DND-41 (cell line): ENCODE results near the gene HCCS.

Experiments
- ATAC-seq: fragments of 200-7000 bp; cut with Tn5 transposase; 3 replicates; pipeline ENCODE4 v1.9.1; 2021; ENCODE audit warnings: low read depth; ENCODE audit not compliant: insufficient read depth
- DNase-seq: peaks from one replicate; pipeline ENCODE4 v3.0.0-alpha.2; 2020
- H2AFZ ChIP-seq: 2 replicates; pipeline ENCODE4 v1.6.0; 2012; ENCODE audit warnings: low read depth, low read length
- H3K27ac ChIP-seq: 2 replicates; pipeline ENCODE4 v1.5.1; 2012; ENCODE audit warnings: low read length, inconsistent platforms
- H3K27me3 ChIP-seq: fragments of 200-600 bp; sonication (generic); 2 replicates; pipeline ENCODE4 v1.6.0; 2012; ENCODE audit warnings: low read length, mild to moderate bottlenecking, inconsistent platforms; ENCODE audit not compliant: insufficient read depth, poor library complexity
- H3K36me3 ChIP-seq: 2 replicates; pipeline ENCODE4 v1.5.1; 2012; ENCODE audit warnings: low read length, inconsistent platforms; ENCODE audit not compliant: insufficient read depth
- H3K4me1 ChIP-seq: 2 replicates; pipeline ENCODE4 v1.5.1; 2012; ENCODE audit warnings: mild to moderate bottlenecking, low read length; ENCODE audit not compliant: insufficient read depth
- H3K4me2 ChIP-seq: 2 replicates; pipeline ENCODE4 v1.6.0; 2012; ENCODE audit warnings: mild to moderate bottlenecking, moderate library complexity, low read length, inconsistent platforms; ENCODE audit not compliant: insufficient read depth
- H3K4me3 ChIP-seq, 2 experiments: fragments of 200-600 bp in 1 of 2; shearing (Covaris generic) in 1 of 2; 2 replicates each; pipeline ENCODE4 v1.5.1; 2012 to 2016; ENCODE audit warnings: inconsistent platforms in 2 of 2, low read length in 2 of 2, mild to moderate bottlenecking in 2 of 2, low read depth in 1 of 2, moderate library complexity in 1 of 2
- H3K79me2 ChIP-seq: 2 replicates; pipeline ENCODE4 v1.6.0; 2012; ENCODE audit warnings: low read length, inconsistent platforms; ENCODE audit not compliant: insufficient read depth
- H3K9ac ChIP-seq: 2 replicates; pipeline ENCODE4 v1.6.0; 2012; ENCODE audit warnings: low read depth, mild to moderate bottlenecking, inconsistent platforms, low read length, moderate library complexity
- H3K9me3 ChIP-seq: 2 replicates; pipeline ENCODE4 v1.5.1; 2012; ENCODE audit warnings: low read length, moderate library complexity, mild to moderate bottlenecking, inconsistent platforms; ENCODE audit not compliant: insufficient read depth, severe bottlenecking
- H4K20me1 ChIP-seq: 2 replicates; pipeline ENCODE4 v1.6.0; 2012; ENCODE audit warnings: low read length; ENCODE audit not compliant: insufficient read depth
- EZH2 ChIP-seq: IDR thresholded peaks from 3 replicates; pipeline ENCODE4 v1.6.1; 2012; ENCODE audit warnings: borderline replicate concordance, low read depth, mild to moderate bottlenecking, moderate library complexity, low read length, inconsistent platforms; ENCODE audit not compliant: severe bottlenecking
- TF ChIP-seq, protein P1 (sequence below): IDR thresholded peaks from 2 replicates; pipeline ENCODE4 v1.5.1; 2012; ENCODE audit warnings: borderline replicate concordance, low read length, moderate library complexity, mild to moderate bottlenecking; ENCODE audit not compliant: poor library complexity, severe bottlenecking; ENCODE audit errors: extremely low read depth

Gene HCCS

DNA sequence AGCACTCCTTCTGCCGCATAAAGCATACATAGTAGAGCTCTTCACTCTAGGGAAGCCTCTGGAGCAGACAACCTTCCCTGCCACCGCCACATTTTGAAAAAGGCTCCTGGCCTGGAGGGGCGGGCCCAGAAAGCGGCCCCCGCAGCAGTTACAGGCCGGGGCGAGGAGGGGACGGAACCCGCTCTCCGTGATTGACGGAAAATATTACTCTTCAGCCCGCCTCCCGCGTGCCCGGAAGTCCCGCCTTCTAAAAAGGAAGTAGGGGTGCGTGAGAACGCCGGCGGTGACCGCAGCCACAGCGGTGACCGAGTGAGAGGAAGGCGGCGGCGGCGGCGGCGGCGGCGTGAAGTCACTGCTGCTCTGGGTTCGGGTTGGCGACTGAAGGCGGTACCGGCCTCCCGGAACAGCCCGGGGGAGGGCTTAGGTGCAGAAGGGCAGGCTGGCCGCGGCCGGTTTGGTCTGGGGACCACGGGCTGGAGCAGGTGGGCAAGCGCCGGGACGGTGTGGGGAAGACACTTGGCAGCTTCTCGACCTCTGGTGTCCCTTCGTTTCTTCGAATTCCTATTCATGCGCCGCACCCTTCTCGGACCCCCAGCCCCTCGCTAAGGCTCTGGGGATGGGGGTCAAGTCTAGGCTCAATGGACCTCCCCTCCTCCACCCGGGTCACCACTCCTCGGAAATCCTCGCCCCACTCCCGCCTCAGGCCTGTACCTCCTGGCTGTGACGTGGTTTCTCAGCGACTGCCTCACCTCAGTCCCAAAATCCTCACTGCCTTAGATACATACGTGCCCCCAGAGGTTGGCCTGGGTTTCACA lies at the start of gene HCCS:
HCCS (plus strand) TSS at position 296 of the 815 bp plus-strand sequence. CDS start 729 bp downstream, outside the sequence.
- Histone ChIP-seq H2AFZ (peak within 1 kb of the TSS; percentile 80), H3K4me2 (peak within 1 kb of the TSS; percentile 74), H3K4me1 (peaks cover 43% of the 10 kb centered on the region), H3K9ac (peak within 1 kb of the TSS; percentile 91), H3K79me2 (peaks cover 31% of the 10 kb centered on the region), H3K27me3 (no peaks in the 10 kb centered on the region), H3K27ac (peak within 1 kb of the TSS; percentile 88), H3K36me3 (peaks cover 32% of the 10 kb centered on the region), H4K20me1 (no peaks in the 10 kb centered on the region), H3K9me3 (no peaks in the 10 kb centered on the region), H3K4me3 (peak within 1 kb of the TSS; percentile 63 to 86; a peak in 3 of 4 replicates)
- DNase-seq: peak; percentile 87
- TF ChIP-seq EZH2: no peak
- TF ChIP-seq, protein P1, sequence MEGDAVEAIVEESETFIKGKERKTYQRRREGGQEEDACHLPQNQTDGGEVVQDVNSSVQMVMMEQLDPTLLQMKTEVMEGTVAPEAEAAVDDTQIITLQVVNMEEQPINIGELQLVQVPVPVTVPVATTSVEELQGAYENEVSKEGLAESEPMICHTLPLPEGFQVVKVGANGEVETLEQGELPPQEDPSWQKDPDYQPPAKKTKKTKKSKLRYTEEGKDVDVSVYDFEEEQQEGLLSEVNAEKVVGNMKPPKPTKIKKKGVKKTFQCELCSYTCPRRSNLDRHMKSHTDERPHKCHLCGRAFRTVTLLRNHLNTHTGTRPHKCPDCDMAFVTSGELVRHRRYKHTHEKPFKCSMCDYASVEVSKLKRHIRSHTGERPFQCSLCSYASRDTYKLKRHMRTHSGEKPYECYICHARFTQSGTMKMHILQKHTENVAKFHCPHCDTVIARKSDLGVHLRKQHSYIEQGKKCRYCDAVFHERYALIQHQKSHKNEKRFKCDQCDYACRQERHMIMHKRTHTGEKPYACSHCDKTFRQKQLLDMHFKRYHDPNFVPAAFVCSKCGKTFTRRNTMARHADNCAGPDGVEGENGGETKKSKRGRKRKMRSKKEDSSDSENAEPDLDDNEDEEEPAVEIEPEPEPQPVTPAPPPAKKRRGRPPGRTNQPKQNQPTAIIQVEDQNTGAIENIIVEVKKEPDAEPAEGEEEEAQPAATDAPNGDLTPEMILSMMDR: no peak
- ATAC-seq: peak; percentile 93

GRCh38 chrX:11064276-11064675 lies 46.9 kb upstream of the HCCS start:
- no peak overlapping the region for H3K4me2 ChIP-seq
- H3K4me1 ChIP-seq: no peaks in the 10 kb centered on the region
- no peak overlapping the region for H2AFZ ChIP-seq
- H3K27me3 ChIP-seq: no peaks in the 10 kb centered on the region
- no peak overlapping the region for H3K27ac ChIP-seq
- DNase-seq (no peak), ATAC-seq (no peak)
- H3K9me3 ChIP-seq: no peaks in the 10 kb centered on the region
- no peaks in the 10 kb centered on the region for H4K20me1 ChIP-seq
- no peak overlapping the region for H3K4me3 ChIP-seq
- no peaks in the 10 kb centered on the region for H3K79me2 ChIP-seq
- TF ChIP-seq, protein P1: no peak
- TF ChIP-seq EZH2: no peak
- H3K36me3 ChIP-seq: no peaks in the 10 kb centered on the region
- no peak overlapping the region for H3K9ac ChIP-seq

- TF ChIP-seq EZH2: no peak
- TF ChIP-seq, protein P1: no peak
- H3K9me3 ChIP-seq: no peaks in the 10 kb centered on the region
- H3K36me3 ChIP-seq: no peaks in the 10 kb centered on the region
- no peaks in the 10 kb centered on the region for H3K4me1 ChIP-seq
- H2AFZ ChIP-seq: no peak overlapping the region
- no peak overlapping the region for H3K4me3 ChIP-seq
- H3K27me3 ChIP-seq: no peaks in the 10 kb centered on the region
- H3K4me2 ChIP-seq: no peak overlapping the region
- no peaks in the 10 kb centered on the region for H4K20me1 ChIP-seq
- no peak for ATAC-seq
- H3K79me2 ChIP-seq: no peaks in the 10 kb centered on the region
- no peak for DNase-seq
- no peak overlapping the region for H3K9ac ChIP-seq
- no peak overlapping the region for H3K27ac ChIP-seq
These were observed 46.1 kb upstream of the HCCS start for GRCh38 chrX:11064851-11065600.
